Keratinocyte (primary cell): ENCODE measurements around the gene ANOS1. TPM values are rescaled to one million over a fixed set of nuclear protein-coding genes. Genes with fewer than 3 reads are reported as not detected.
"Not testable (repeated sequence)": the region's sequence is repeated elsewhere in the genome, so short reads cannot be mapped to it uniquely, and the experiment has no call there.

Experiments
- DNase-seq: peaks from one replicate; pipeline ENCODE4 v3.0.0-alpha.2; 2011; ENCODE audit warnings: low read depth, missing footprints, low spot score
- FAIRE-seq: peaks from 2 replicates; lab custom pipeline; 2011; peaks lifted over from hg19 to GRCh38; lab: Jason Lieb, UNC
- H2AFZ ChIP-seq: 2 replicates; pipeline ENCODE4 v1.6.0; 2012; ENCODE audit warnings: low read length, control low read depth, inconsistent platforms; ENCODE audit not compliant: control insufficient read depth
- H3K27ac ChIP-seq: 2 replicates; pipeline ENCODE4 v1.5.1; 2011; ENCODE audit warnings: low read length; ENCODE audit not compliant: control insufficient read depth, insufficient read depth
- H3K27me3 ChIP-seq: 3 replicates; pipeline ENCODE4 v1.6.0; 2011; ENCODE audit warnings: low read length; ENCODE audit not compliant: control insufficient read depth, insufficient read depth; ENCODE audit errors: extremely low read depth
- H3K36me3 ChIP-seq, 2 experiments: 2 replicates in 1 of 2; 3 replicates in 1 of 2; pipeline ENCODE4 v1.5.1; 2011; ENCODE audit warnings: low read length in 2 of 2, mild to moderate bottlenecking in 1 of 2; ENCODE audit not compliant: control insufficient read depth in 2 of 2, insufficient read depth in 2 of 2; ENCODE audit errors: extremely low read depth in 1 of 2
- H3K4me1 ChIP-seq: 3 replicates; pipeline ENCODE4 v1.5.1; 2011; ENCODE audit warnings: low read length; ENCODE audit not compliant: control insufficient read depth, insufficient read depth; ENCODE audit errors: extremely low read depth
- H3K4me2 ChIP-seq: 3 replicates; pipeline ENCODE4 v1.6.0; 2011; ENCODE audit warnings: low read depth, low read length; ENCODE audit not compliant: control insufficient read depth, insufficient read depth; ENCODE audit errors: extremely low read depth
- H3K4me3 ChIP-seq, 3 experiments: fragments of 200-600 bp in 1 of 3; sonication (generic) in 1 of 3; 2 replicates in 2 of 3; 3 replicates in 1 of 3; pipeline ENCODE4 v1.5.1; 2011 to 2016; ENCODE audit warnings: low read length in 3 of 3, mild to moderate bottlenecking in 3 of 3, control low read depth in 2 of 3, inconsistent platforms in 1 of 3, low read depth in 1 of 3, mixed read lengths in 1 of 3, mixed run types in 1 of 3, moderate library complexity in 1 of 3; ENCODE audit not compliant: control insufficient read depth in 2 of 3, insufficient read depth in 2 of 3; ENCODE audit errors: extremely low read depth in 1 of 3
- H3K79me2 ChIP-seq: 2 replicates; pipeline ENCODE4 v1.6.0; 2012; ENCODE audit warnings: low read length; ENCODE audit not compliant: control insufficient read depth, insufficient read depth
- H3K9ac ChIP-seq: 3 replicates; pipeline ENCODE4 v1.6.0; 2011; ENCODE audit warnings: low read length; ENCODE audit not compliant: control insufficient read depth, insufficient read depth; ENCODE audit errors: extremely low read depth
- H3K9me1 ChIP-seq: 3 replicates; pipeline ENCODE4 v1.6.0; 2011; ENCODE audit warnings: low read length; ENCODE audit not compliant: control insufficient read depth, insufficient read depth; ENCODE audit errors: extremely low read depth
- H3K9me3 ChIP-seq: 2 replicates; pipeline ENCODE4 v1.5.1; 2012; ENCODE audit warnings: low read depth, low read length; ENCODE audit not compliant: control insufficient read depth
- H4K20me1 ChIP-seq: 3 replicates; pipeline ENCODE4 v1.6.0; 2011; ENCODE audit warnings: low read length; ENCODE audit not compliant: control insufficient read depth, insufficient read depth; ENCODE audit errors: extremely low read depth
- EZH2 ChIP-seq: IDR thresholded peaks from one replicate; pipeline ENCODE4 v1.6.1; 2012; ENCODE audit warnings: inconsistent platforms, mild to moderate bottlenecking, low read length, moderate library complexity
- dilution Hi-C: fragments of 300-500 bp; cut with MboI; formaldehyde crosslinking; loops from one replicate; pipeline ENCODE4 v1.7.0; 2020; ENCODE audit warnings: low sequenced_read_pairs; ENCODE audit not compliant: extremely low pct_ligation_motif_present
- polyA plus RNA-seq, 5 experiments: library from polyadenylated mRNA; depleted of rRNA in 3 of 5; stranded (reverse) in 3 of 5; stranded (forward) in 1 of 5; unstranded in 1 of 5; fragments of >200 nt; gene quantifications; 1 replicate in 1 of 5; 2 replicates in 3 of 5; 3 replicates in 1 of 5; pipeline versions ENCODE4 v1.2.1 to v1.2.3, GENCODE V29; 2011 to 2012; ENCODE audit warnings: missing spikeins in 2 of 5, low read depth in 1 of 5, low replicate concordance in 1 of 5
- TF ChIP-seq, protein P1 (sequence below), 3 experiments: IDR thresholded peaks in 1 of 3; conservative IDR thresholded peaks in 1 of 3; optimal IDR thresholded peaks in 1 of 3; 2 replicates in 2 of 3; 3 replicates in 1 of 3; pipeline versions ENCODE3 to v1.5.1; 2011; ENCODE audit warnings: low read length in 3 of 3, mild to moderate bottlenecking in 3 of 3, moderate library complexity in 2 of 3, control low read depth in 1 of 3, inconsistent platforms in 1 of 3; ENCODE audit not compliant: insufficient read depth in 2 of 3; ENCODE audit errors: extremely low read depth in 1 of 3

The ANOS1 gene
- polyA plus RNA-seq, 1 donor (not counting 4 experiments of a cell fraction or from before 2014, with no cell fraction given): 4.0 TPM

DNA sequence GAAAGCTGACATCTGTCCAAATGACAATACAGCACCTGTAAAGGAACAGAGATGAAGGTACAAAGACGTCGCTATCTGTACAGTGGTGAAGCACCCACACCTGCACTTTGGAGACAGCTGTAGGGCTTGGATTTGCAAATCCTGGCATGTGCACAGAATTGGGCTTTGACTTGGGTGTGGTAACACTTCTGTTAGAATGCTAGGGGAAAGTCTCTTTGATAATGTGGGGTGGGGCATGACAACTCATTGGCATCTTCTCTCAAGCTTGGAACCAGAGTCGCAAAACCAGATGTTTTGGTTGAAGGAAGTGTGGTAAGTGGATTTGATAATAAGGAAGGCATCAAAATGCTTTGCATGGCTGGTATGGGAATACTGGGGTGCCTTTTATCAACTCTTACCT, 211.8 kb downstream of the ANOS1 start:
- Histone ChIP-seq H3K36me3 (no peaks in the 10 kb centered on the region), H3K9me1 (no peaks in the 10 kb centered on the region), H4K20me1 (no peaks in the 10 kb centered on the region), H3K79me2 (no peaks in the 10 kb centered on the region), H2AFZ (no peak overlapping the region), H3K4me3 (no peak overlapping the region), H3K4me1 (peaks cover 3% of the 10 kb centered on the region), H3K27me3 (no peaks in the 10 kb centered on the region), H3K27ac (no peak overlapping the region), H3K4me2 (no peak overlapping the region), H3K9me3 (no peaks in the 10 kb centered on the region), H3K9ac (no peak overlapping the region)
- FAIRE-seq (no peak), DNase-seq (peak; percentile 9)
- no peak for TF ChIP-seq EZH2
- TF ChIP-seq, protein P1, sequence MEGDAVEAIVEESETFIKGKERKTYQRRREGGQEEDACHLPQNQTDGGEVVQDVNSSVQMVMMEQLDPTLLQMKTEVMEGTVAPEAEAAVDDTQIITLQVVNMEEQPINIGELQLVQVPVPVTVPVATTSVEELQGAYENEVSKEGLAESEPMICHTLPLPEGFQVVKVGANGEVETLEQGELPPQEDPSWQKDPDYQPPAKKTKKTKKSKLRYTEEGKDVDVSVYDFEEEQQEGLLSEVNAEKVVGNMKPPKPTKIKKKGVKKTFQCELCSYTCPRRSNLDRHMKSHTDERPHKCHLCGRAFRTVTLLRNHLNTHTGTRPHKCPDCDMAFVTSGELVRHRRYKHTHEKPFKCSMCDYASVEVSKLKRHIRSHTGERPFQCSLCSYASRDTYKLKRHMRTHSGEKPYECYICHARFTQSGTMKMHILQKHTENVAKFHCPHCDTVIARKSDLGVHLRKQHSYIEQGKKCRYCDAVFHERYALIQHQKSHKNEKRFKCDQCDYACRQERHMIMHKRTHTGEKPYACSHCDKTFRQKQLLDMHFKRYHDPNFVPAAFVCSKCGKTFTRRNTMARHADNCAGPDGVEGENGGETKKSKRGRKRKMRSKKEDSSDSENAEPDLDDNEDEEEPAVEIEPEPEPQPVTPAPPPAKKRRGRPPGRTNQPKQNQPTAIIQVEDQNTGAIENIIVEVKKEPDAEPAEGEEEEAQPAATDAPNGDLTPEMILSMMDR (optimal IDR thresholded peaks at IDR 0.05 in 1 of 3, IDR thresholded peaks at IDR 0.05 in 1 of 3, conservative IDR thresholded peaks at IDR 0.05 in 1 of 3; ENCODE audit: extremely low read depth in 1 of 3, insufficient read depth in 2 of 3, low read length in 3 of 3): no peak
- dilution Hi-C loops: no loop called here

GRCh38 chrX:8504451-8504850, 227.5 kb downstream of the ANOS1 start:
- Histone ChIP-seq H4K20me1 (no peaks in the 10 kb centered on the region), H3K9me1 (no peaks in the 10 kb centered on the region), H3K36me3 (no peaks in the 10 kb centered on the region), H3K4me1 (peaks cover 3% of the 10 kb centered on the region), H3K79me2 (no peaks in the 10 kb centered on the region), H3K4me2 (no peak overlapping the region), H3K9me3 (no peaks in the 10 kb centered on the region), H2AFZ (no peak overlapping the region), H3K27me3 (no peaks in the 10 kb centered on the region), H3K4me3 (no peak overlapping the region), H3K27ac (no peak overlapping the region), H3K9ac (no peak overlapping the region)
- FAIRE-seq (no peak), DNase-seq (no peak)
- TF ChIP-seq, protein P1 (optimal IDR thresholded peaks at IDR 0.05 in 1 of 3, IDR thresholded peaks at IDR 0.05 in 1 of 3, conservative IDR thresholded peaks at IDR 0.05 in 1 of 3; ENCODE audit: extremely low read depth in 1 of 3, insufficient read depth in 2 of 3, low read length in 3 of 3): no peak
- no peak for TF ChIP-seq EZH2
- dilution Hi-C loops: no loop called here

- H3K9ac ChIP-seq, H3K4me2 ChIP-seq, H3K27ac ChIP-seq, H2AFZ ChIP-seq, H3K9me3 ChIP-seq, DNase-seq, dilution Hi-C loops, H3K27me3 ChIP-seq, H3K36me3 ChIP-seq, FAIRE-seq, H4K20me1 ChIP-seq, H3K4me1 ChIP-seq, H3K4me3 ChIP-seq, H3K9me1 ChIP-seq, H3K79me2 ChIP-seq: not testable (repeated sequence)
Observed at GRCh38 chrX:8502101-8502500, 229.8 kb downstream of the ANOS1 start.
